Tibial nerve (tissue), 3 donors: ENCODE data around the gene PSTK.

Experiments used
- POLR2A ChIP-seq, 2 donors: fragments of 450-650 bp; IDR thresholded peaks; one replicate each; pipeline ENCODE4 v1.6.1; 2017; ENCODE audit warnings: antibody characterized with exemption in 2 of 2, mild to moderate bottlenecking in 2 of 2, moderate library complexity in 2 of 2
- TF ChIP-seq, protein P1 (sequence below), 5 experiments: fragments of 200-600 bp in 3 of 5; fragments of 450-650 bp in 2 of 5; sonication (generic) in 3 of 5; IDR thresholded peaks; one replicate each; pipeline ENCODE4 v1.5.1; 2016 to 2019; ENCODE audit warnings: antibody characterized with exemption in 5 of 5, mild to moderate bottlenecking in 3 of 5, moderate library complexity in 2 of 5

DNA sequence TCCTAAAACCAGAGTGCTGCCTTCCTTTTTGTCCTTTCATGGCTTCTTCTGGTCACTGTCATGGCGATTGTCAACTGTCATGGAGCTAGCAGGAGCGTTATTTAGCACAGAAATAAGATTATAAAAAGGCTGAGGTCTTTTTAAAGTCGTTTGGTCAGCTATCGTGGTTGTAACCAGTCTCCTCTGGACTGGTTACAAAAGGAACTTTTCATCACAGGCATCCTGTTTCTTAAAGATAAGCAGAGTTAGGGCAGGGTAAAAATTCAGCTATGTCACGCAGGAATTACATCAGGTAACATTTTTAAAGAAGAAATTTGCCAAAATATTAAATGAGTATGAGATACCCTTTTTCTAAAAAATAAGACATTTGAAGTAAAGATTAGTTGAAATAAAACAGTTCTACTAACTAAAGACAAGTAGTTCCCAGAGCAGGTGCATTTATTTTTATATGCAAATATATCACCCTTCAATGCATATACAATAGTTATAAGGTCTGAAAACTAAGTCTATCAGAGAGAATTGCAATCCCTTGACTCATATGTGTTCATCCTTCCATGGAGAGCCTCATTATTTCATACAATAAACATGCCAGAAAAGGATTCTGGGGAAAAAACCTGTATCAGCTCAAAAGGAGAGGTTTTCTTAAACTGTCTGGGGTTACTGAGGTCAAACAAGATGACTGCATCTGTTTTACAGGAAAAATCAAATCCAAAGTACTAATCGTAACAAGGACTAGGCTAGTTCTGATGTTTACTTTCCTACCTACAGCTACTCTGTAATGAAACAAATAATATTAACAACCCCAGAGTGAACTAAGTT is 48.9 kb upstream of the PSTK start:
- TF ChIP-seq, protein P1, sequence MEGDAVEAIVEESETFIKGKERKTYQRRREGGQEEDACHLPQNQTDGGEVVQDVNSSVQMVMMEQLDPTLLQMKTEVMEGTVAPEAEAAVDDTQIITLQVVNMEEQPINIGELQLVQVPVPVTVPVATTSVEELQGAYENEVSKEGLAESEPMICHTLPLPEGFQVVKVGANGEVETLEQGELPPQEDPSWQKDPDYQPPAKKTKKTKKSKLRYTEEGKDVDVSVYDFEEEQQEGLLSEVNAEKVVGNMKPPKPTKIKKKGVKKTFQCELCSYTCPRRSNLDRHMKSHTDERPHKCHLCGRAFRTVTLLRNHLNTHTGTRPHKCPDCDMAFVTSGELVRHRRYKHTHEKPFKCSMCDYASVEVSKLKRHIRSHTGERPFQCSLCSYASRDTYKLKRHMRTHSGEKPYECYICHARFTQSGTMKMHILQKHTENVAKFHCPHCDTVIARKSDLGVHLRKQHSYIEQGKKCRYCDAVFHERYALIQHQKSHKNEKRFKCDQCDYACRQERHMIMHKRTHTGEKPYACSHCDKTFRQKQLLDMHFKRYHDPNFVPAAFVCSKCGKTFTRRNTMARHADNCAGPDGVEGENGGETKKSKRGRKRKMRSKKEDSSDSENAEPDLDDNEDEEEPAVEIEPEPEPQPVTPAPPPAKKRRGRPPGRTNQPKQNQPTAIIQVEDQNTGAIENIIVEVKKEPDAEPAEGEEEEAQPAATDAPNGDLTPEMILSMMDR (IDR thresholded peaks at IDR 0.05): no peak
- no peak for TF ChIP-seq POLR2A (IDR thresholded peaks at IDR 0.05)
